GM12875 (cell line): Measurements from ENCODE around the gene RNF148.

Experiments used
- H3K4me3 ChIP-seq: one replicate; pipeline ENCODE4 v1.5.1; 2011; ENCODE audit warnings: low read depth, low read length, control low read depth
- TF ChIP-seq, protein P1 (sequence below): IDR thresholded peaks from 2 replicates; pipeline ENCODE4 v1.5.1; 2011; ENCODE audit warnings: low read depth, mild to moderate bottlenecking, control low read depth, inconsistent platforms, low read length, moderate library complexity, borderline replicate concordance; ENCODE audit not compliant: insufficient read depth

The RNF148 gene

DNA sequence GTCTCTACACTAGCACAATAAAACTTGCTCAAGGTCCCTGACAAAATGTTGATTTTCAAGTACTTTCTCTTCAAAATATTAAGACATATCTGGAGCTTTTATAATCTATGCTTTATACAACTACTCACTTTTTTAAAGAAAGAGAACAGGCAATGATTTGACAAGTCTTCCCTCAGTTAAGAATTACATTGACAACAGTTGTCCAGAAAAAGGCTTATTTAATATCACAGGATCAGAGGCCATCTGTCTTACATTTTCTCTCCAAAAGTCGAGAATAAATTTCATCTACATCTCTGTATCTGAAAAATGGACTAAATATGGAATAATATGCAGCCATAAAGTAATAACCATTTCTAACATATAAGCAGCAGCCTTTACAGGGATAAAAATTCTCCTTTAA is 8.2 kb upstream of the RNF148 start:
- H3K4me3 ChIP-seq: no peak overlapping the region
- TF ChIP-seq, protein P1, sequence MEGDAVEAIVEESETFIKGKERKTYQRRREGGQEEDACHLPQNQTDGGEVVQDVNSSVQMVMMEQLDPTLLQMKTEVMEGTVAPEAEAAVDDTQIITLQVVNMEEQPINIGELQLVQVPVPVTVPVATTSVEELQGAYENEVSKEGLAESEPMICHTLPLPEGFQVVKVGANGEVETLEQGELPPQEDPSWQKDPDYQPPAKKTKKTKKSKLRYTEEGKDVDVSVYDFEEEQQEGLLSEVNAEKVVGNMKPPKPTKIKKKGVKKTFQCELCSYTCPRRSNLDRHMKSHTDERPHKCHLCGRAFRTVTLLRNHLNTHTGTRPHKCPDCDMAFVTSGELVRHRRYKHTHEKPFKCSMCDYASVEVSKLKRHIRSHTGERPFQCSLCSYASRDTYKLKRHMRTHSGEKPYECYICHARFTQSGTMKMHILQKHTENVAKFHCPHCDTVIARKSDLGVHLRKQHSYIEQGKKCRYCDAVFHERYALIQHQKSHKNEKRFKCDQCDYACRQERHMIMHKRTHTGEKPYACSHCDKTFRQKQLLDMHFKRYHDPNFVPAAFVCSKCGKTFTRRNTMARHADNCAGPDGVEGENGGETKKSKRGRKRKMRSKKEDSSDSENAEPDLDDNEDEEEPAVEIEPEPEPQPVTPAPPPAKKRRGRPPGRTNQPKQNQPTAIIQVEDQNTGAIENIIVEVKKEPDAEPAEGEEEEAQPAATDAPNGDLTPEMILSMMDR: no peak

- TF ChIP-seq, protein P1: no peak
- H3K4me3 ChIP-seq: no peak overlapping the region
Observed at GRCh38 chr7:122709930-122710646, 7.4 kb upstream of the RNF148 start.

DNA sequence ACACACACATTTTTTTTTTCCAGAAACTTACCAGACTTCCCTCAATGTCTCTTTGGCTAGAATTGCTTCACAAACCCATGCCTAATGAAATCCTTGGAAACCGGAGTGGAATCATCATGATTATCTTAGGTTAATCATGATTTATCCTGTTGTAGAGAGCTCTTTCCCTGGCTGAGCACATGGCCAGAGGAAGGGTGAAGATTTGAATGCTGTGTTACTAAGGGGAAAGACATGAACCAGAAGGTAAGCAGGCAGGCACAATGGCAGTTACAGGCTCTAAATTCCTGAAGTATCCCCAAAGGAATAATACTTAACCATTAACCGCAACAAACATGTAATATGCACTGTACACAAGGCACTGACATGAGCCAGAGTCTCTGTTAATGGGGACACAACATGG is 4.1 kb upstream of the RNF148 start:
- H3K4me3 ChIP-seq: no peak overlapping the region
- TF ChIP-seq, protein P1: no peak

- H3K4me3 ChIP-seq: no peak within 1 kb of the TSS
- TF ChIP-seq, protein P1: no peak
Observed at GRCh38 chr7:122699017-122699416, 3.7 kb downstream of the RNF148 start, which contains the start of gene RNF133. Gene RNF133 (minus strand): TSS chr7:122699117. CDS start chr7:122698918, 199 bp downstream.

DNA sequence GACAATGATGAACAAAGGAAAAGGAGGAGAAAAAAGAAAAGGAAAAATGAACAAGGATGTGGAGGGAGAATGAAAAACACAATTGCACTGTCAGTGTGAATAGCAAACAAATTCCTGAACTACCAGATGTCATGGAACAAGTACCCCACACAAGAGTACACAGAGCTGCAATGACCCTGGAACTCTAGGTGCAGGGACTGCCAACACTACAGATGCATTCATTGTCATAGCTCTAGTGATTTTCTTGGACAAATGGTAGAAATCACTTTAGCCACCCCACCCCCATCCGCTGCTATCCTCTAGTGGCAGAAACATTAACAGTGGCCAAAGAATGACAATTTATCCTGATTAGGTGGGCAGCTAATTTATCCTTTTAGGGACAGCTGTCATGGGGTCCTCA is 6.9 kb downstream of the RNF148 start:
- TF ChIP-seq, protein P1: no peak
- no peak overlapping the region for H3K4me3 ChIP-seq

DNA sequence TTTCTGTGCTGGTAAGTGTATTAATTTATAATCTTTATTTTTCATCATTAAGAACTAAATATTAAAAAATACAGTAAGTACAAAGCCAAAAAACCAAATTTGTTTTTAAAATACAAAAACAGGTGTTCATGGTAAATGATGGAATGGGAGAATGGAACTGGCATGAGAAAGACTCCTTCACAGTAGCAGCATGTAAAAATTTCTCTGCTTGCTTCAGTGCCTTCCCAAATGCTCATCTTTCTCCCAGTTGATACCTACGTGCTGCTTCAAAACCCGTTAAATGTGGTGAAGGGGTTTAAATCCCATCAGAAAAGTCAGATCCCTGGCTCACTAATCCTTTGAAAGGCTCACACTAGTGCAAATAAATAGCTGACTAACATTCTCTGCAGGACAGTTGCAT is 8.0 kb downstream of the RNF148 start:
- TF ChIP-seq, protein P1: no peak
- no peak overlapping the region for H3K4me3 ChIP-seq

- TF ChIP-seq, protein P1: no peak
- no peak overlapping the region for H3K4me3 ChIP-seq
Observed at GRCh38 chr7:122692769-122693309, 9.9 kb downstream of the RNF148 start.
